Stomach (tissue), 4 donors: ENCODE data around the gene FRAT1.

Source experiments
- POLR2A ChIP-seq, 4 donors: fragments of 450-650 bp; IDR thresholded peaks; one replicate each; pipeline ENCODE4 v1.6.1; 2016; ENCODE audit warnings: antibody characterized with exemption in 4 of 4, control low read depth in 2 of 4, mild to moderate bottlenecking in 1 of 4, moderate library complexity in 1 of 4
- TF ChIP-seq, protein P1 (sequence below), 7 experiments: fragments of 450-650 bp in 4 of 7; fragments of 200-600 bp in 3 of 7; sonication (generic) in 3 of 7; IDR thresholded peaks; one replicate each; pipeline ENCODE4 v1.5.1; 2016 to 2019; ENCODE audit warnings: antibody characterized with exemption in 7 of 7, control low read depth in 2 of 7, mild to moderate bottlenecking in 1 of 7

DNA sequence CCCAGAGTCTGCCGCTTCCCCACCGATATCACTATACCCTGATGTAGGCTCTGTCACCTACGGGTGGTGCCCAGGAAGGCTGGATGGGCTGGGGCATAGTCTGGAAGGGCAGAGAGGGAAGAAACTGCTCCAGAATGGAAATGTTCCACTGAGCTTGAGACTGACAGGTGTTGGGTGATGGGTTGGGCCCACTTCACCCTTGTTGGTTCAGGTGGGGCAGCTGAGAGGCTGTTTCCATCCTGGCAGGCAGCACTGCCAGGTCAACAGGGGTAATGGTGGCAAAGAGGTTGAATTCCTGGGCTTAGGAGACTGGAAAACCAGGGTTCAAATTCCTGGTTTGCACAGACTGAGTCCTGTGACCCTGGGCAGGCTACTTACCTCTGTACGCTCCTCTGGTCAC is 44.0 kb downstream of the FRAT1 start:
- no peak for TF ChIP-seq POLR2A (IDR thresholded peaks at IDR 0.05)
- TF ChIP-seq, protein P1, sequence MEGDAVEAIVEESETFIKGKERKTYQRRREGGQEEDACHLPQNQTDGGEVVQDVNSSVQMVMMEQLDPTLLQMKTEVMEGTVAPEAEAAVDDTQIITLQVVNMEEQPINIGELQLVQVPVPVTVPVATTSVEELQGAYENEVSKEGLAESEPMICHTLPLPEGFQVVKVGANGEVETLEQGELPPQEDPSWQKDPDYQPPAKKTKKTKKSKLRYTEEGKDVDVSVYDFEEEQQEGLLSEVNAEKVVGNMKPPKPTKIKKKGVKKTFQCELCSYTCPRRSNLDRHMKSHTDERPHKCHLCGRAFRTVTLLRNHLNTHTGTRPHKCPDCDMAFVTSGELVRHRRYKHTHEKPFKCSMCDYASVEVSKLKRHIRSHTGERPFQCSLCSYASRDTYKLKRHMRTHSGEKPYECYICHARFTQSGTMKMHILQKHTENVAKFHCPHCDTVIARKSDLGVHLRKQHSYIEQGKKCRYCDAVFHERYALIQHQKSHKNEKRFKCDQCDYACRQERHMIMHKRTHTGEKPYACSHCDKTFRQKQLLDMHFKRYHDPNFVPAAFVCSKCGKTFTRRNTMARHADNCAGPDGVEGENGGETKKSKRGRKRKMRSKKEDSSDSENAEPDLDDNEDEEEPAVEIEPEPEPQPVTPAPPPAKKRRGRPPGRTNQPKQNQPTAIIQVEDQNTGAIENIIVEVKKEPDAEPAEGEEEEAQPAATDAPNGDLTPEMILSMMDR (IDR thresholded peaks at IDR 0.05), result no peak
